Anterior cingulate cortex (tissue), 58 donors: ENCODE results near the gene ERICH2.
A peak's percentile ranks its signal among the peaks of the same experiment; 100 is the strongest.

Experiments used
- DNase-seq, 58 donors: peaks; one replicate each; lab custom pipeline; 2025; lab: John Stamatoyannopoulos, UW

The ERICH2 gene

GRCh38 chr2:170816504-170817092, 46.4 kb downstream of the ERICH2 start, which contains the start of gene GAD1:
Gene GAD1 (plus strand): TSS chr2:170816887. CDS start chr2:170818592, 1,705 bp downstream.
- peak in 47 of 58 donors; percentile 10 to 82 (median 51) for DNase-seq

- DNase-seq, result peak in 2 of 58 donors; percentile 26 to 58
Measured at GRCh38 chr2:170817093-170818035, 47.2 kb downstream of the ERICH2 start.

GRCh38 chr2:170818036-170818751, 48.0 kb downstream of the ERICH2 start:
- DNase-seq, result peak in 1 of 58 donors; percentile 23

GRCh38 chr2:170818752-170819470, 48.7 kb downstream of the ERICH2 start:
- DNase-seq, result no peak

GRCh38 chr2:170819680-170820664, 49.8 kb downstream of the ERICH2 start:
- no peak for DNase-seq

- DNase-seq, result no peak
Measured at GRCh38 chr2:170820757-170821530, 50.8 kb downstream of the ERICH2 start.

GRCh38 chr2:170821531-170822289, 51.5 kb downstream of the ERICH2 start:
- no peak for DNase-seq

- DNase-seq, result peak in 1 of 58 donors; percentile 16
Measured at GRCh38 chr2:170822290-170823087, 52.3 kb downstream of the ERICH2 start.

- DNase-seq, result peak in 9 of 58 donors; percentile 18 to 52 (median 31)
Measured at GRCh38 chr2:170823088-170823897, 53.1 kb downstream of the ERICH2 start.

GRCh38 chr2:170823898-170824215, 53.7 kb downstream of the ERICH2 start:
- no peak for DNase-seq

GRCh38 chr2:170824526-170825015, 54.4 kb downstream of the ERICH2 start:
- no peak for DNase-seq

GRCh38 chr2:170827841-170828532, 57.8 kb downstream of the ERICH2 start:
- no peak for DNase-seq

GRCh38 chr2:170828533-170828916, 58.3 kb downstream of the ERICH2 start:
- DNase-seq, result no peak

- peak in 1 of 58 donors; percentile 19 for DNase-seq
Measured at GRCh38 chr2:170829036-170829435, 58.9 kb downstream of the ERICH2 start.

GRCh38 chr2:170830166-170830565, 60.0 kb downstream of the ERICH2 start:
- no peak for DNase-seq
